Inferior parietal cortex (tissue), 1 donor: ENCODE data around the gene FBXW4.
"Not testable (repeated sequence)": the region's sequence is repeated elsewhere in the genome, so short reads cannot be mapped to it uniquely, and the experiment has no call there.

ENCODE experiments used
- DNase-seq: peaks from one replicate; pipeline ENCODE4 v3.0.0-alpha.2; 2016; ENCODE audit errors: extremely low spot score

FBXW4 gene

DNA sequence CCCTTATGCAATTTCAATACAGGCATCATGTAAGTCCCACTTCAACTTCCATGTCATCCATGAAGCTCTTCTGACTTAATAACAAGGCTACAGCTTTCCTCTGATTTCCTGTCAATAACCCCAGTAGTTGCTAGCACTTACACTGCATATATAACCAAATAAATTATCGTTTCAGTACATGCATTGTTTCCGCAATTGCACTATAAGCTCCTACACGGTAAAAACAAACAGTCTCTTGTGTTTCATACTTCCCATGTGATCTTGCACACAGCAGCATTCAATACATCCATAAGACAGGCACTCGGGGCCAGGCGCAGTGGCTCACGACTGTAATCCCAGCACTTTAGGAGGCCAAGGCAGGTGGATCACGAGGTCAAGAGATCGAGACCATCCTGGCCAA is 41.4 kb downstream of the FBXW4 start:
- no peak for DNase-seq

DNA sequence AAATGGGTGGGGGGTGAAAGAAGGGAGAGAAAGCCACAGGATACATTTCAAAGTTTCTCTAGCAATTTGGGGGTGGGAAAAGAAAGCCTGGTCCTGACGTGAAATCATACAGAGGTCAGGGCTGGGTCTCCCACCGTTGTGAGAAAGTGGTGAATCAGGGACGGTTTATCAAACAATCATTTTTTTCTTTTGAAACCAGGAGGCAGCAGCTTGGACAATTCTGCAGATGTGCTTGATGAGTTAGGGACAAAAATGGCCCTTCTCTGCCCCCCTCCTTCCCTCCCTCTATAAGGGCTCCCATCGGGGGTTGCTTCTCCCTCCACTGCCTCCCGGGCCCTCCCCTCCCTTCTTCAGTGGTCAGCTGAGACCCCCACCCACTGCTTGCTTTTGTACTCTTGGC is 43.6 kb downstream of the FBXW4 start:
- DNase-seq = no peak

DNA sequence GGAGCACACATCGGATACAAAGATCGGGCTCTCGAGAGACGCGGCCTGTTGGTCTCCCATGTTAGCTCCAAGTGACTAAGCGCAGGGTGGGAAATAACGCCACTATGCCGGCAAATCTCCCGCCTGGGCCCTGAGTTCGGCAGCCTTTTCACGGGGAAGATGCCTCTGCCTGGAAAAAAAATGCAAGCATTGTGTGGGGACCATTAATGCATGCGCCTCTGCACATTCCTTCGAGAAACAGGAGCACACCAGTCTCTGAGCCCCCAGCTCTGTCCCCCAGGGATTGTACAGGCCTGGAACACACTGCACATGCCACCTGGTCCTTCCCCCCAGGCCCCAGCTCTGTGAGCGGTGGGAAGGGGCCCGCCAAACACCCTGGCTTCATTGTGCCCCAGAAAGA is 44.1 kb downstream of the FBXW4 start:
- no peak for DNase-seq

DNA sequence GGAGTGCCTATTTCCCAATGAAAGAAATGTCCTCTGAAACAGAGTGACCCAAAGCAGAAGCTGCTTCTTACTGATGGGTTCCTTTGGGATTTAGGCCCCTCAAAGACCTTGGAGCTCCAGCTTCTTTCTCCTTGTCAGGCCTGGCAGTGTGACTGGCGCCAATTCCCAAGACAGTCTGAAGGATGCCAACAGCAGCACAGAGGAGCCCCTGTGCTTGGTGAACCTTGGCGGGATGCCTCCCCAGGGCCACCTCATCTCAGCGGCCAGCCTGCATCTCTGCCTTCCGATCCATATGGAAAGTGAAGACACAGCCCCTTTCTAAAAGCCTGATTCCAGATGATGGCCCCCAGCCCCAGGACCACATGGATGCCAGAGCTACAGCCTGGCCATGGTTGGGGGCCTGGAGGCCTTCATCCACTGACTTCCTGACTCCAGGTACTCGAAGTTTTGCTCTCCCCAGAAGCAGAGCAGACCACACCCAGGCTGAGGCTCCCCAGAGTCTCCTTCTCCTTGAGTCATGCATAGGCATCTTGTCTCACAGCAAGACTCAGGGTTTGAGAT is 45.4 kb downstream of the FBXW4 start:
- DNase-seq = no peak

DNA sequence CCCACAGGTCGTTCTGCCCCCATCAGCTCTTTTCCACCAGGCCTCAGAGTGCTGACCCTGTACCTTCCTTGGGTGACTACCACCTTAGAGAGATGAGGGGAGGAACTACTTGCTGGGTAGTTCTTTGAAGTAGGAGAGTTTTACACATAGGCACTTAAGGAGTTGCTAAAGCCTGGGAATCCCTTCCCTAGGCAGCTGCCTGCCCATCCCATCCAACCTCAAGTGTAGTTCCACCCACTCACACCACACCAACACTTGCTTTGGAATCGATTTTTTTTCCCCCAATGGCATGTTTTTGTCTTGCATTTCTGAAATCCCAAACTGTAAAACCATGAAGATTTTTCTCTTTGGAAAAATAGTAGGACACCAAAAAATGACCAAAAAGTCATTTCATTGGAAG is 47.7 kb downstream of the FBXW4 start:
- DNase-seq = no peak

DNA sequence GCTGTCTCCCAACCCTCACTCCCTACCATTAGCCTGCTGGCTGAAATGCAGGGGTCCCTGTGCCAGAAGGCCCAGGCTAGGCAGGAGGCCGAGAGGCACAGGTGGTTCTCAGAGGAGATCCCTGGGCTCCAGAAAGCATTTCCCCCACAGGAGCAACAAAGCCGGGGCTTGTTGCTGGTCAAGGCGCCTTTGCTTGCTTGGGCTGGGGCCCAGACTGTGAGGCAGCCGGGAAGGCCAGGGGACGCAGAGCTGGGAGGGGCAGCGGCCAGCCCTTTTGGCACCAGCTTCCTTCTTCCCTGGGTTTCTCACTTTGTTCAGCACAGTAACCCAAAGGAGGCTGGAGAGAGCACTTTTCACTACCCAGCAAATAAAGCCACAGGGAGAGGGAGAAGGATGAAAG is 48.6 kb downstream of the FBXW4 start:
- DNase-seq = peak; percentile 23

DNA sequence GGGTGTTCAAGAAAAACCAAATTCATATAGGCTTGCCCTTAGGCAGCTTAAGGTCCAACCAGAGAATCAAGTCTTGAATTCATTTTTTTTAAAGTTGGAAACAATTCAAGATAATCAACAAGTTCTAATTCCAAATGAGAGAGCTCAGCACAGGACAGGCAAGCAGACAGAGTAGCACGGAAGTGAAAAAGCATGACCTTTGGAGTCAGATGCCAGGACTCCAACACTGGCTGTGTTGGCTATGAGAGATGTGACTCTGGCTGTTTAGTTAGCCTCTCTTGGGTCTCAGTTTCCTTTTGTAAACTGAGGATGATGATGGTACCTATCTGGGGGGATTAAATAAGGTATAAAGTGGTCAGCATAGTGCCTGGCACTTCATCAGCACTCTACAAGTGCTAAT is 49.3 kb downstream of the FBXW4 start:
- DNase-seq = no peak

DNA sequence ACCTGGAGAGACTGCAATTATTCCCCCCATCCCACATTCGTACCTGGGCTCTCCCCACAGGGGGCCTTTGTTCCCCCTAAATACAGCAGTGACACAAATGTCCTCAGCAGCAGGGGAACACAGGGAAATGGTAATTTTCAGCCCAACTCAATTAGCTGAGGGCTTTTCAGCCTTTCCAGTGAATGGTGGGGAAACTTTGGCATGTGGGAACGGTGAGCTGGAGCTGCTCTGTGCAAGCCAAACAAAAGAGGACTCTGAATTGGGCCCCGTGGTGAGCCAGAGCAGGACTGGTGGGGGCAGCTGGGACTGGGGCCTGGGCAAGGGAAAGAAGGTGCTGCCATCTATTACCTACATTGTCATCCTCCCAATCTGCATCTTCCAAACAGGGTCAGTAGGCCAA is 51.0 kb downstream of the FBXW4 start:
- no peak for DNase-seq

DNA sequence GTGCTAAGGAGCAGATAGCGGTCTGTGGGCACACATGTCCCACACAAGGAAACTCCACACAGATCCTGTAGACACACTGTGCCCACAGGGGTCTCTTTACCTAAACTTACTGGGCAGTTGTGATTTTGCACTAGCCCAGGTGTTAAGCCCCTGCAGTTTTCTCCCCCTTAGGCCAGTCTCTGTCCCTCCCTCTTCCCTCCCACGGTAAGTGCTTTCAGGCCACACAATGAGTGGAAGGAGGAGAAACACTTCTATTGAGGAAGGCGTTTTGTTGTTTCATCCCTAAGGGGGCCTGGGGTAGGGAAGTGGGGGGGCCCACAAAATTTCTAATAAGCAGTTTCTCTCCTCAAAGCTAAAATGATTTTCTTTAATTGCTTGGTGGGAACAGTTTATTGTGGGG is 51.4 kb downstream of the FBXW4 start:
- no peak for DNase-seq

DNA sequence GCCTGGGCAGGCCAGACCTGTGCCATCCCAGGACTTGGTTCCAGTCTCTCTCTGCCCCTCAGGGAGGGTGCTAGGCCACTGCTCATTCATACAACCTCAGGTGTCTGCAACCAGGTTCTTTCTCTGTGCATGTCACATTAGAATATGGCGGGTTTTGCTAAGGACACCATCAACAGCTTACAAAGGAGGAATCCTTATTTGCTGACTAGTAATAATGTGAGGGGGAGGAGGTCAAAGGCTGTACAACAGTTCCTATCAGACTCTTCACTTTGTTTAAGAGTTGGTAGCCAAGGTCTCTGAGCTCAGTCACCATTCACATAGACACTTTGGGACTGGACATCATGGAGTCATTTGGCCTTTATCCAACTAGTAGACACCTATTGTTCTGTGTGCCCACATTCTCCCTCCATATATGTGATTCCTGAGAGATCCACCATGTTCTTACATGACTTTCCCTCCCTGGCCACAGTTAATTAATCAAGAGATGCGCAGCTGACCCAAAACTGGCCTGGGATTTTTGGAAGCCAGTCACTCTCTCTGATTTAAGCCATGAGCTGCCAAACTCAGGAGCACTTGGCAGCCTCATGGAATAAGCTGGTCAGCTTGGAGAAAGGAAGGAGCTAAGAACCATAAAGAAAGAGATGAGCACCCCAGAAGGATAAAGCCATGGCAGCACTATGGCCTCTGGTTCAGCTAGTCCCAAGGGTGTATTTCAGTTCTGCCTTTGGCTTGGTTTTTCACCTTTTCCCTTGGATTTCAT is 55.6 kb downstream of the FBXW4 start:
- DNase-seq = no peak

DNA sequence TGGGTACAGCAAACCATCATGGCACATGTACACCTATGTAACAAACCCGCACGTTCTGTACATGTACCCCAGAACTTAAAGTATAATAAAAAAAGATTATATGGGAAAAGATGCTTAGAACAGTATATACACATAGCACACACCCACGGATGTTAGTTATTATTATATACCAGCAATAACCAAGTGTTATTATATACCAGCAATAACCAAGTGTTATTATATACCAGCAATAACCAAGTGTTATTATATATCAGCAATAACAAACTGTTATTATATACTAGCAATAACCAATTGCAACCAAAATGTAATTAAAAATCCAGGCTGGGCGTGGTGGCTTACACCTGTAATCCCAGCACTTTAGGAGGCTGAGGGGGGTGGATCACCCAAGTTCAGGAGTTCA is 61.5 kb downstream of the FBXW4 start:
- not testable (repeated sequence) for DNase-seq

DNA sequence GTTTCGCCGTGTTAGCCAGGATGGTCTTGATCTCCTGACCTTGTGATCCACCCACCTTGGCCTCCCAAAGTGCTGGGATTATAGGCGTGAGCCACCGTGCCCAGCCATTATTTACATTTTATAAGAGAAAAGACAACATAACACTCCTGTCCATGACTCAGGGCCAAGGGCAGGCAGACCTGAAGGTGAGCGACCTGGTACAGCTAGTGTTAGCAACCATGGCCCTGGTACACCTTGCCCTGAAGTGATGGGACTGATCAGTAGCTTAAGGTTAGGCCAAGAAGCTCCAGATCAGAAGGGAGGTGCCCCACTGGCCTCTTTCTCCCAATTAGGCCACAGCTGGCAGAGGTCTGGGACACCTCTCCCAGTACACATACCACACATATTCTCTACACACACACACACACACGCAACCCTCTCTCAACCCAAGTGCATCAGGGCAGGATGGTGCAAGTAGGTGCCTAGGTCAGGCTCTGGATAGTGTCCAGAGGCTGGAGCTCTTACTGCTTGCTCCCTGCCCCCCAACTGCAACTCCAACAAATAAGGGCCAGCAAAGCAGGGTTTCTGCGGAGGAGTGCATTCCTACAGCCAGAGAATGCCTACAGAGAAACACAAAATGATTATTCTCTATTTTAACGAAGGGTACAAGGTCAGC is 63.0 kb downstream of the FBXW4 start:
- DNase-seq = no peak

DNA sequence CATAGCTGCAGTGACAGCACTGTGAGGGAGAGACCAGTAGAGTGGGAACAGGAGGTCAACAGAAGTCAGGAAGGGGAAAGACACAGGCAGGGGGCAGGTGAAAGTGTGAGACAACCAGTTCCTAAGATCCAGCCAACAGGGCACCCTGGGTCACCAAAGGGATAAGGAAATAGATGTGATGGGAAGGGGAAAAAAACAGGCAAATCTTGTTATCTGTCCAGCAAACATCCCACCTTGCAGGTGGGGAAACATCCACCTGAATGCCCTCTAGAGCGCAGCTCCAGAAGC is 64.4 kb downstream of the FBXW4 start:
- DNase-seq = no peak

DNA sequence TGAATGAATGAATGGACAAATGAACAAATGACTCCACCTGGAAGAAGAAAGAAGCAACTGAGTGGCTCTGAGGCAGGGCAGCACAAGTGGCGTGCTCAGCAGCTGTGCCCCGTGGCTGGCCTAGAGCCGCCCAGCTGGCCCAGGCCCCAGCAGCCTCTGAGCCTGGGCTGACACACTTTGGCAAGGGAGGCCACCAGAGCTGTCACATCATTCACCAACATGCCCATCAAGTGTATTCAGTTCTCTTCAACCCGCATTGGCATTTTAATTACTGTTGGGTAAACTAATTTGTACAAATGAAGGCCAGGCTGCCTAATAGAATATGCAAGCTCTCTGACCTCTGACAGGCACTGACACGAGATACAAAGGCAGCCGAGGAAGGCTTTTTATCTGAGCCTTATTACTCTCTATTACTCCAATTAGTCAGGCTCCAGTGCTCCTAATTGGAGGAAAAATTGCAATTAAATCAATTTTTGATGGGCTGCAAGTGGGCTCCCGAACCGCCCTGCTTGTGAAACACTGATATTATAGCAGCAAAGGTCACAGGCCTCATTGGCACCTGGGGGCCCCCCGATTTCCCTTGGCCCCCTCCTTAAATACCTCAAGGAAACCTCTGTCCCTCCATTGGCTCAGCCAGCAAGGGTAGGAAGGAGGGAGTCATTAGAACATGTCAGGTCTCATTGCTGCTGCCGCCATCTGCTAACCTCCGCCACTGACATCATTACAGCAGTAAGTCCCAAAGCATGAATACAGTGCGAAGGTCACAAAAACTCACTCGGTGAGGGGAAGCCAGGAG is 64.9 kb downstream of the FBXW4 start:
- DNase-seq = peak; percentile 38

DNA sequence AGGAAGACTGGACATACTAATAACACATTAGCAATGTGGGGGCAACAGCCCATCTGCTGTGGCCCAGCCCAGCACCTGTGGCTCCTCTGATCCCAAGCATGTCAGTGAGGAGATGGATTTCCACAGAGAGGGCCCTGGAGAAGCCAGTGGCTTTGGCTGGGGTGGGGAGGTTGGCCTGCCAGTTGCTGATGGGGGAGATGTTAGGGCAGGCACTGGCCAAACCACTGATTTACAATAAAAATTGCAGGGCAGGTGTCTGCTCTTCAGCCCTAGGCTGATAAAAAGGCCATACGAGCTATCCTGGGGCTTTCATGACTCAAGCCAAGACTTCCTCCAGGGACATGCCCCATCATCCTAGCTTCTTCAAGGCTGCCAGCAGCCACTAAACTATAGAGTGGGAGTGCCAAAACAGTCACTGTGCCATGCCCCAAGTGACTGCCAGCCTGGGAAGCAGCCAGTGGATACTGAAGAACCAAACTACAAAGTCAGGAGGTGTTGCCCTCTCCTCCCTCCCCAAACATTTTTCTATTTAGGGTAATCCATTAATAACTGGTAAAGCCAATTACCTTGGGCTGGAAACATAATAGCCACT is 69.1 kb downstream of the FBXW4 start:
- DNase-seq = no peak

DNA sequence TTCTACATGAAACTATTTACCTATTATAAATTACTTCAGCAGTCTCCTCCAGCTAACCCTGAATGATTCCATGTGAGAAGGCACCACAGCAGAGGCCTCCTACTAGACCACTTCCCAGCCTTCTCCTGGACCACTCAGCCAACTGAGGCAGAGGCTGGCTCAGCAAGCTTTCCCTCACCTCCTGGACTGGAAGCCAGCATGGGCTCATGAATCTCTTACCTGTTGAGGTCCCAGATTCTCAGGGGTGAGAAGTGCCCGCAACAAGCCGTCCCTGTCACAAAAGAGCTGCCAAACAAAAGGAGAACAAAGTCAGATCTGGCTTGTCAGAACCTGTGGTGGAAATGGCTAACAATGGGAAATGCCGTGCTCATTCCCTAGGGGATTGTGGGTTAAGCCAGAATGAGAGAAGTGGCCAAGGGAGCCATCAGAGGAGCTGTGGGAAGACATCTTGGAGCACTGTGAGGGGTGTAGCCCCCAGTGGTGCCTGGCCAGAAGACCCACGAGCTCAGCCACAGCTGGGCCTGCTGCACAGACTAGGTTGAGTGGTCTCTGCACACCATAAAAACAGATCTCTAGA is 70.4 kb downstream of the FBXW4 start:
- DNase-seq = no peak

DNA sequence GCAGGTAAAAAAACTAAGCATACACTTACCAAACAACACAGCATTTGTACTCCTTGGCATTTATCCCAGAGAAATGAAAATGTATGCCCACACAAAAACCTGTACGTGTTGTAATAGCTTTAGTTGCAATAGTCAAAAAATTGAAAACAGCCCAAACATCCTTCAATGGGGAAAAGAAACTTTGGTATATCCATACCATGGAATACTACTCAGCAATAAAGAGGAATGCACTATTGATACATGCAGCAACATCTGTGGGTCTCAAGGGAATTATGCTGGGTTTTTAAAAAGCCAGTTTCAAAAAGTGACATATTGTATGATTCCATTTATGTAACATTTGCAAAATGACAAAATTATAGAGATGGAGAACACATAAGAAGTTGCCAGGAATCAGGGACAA is 71.4 kb downstream of the FBXW4 start:
- DNase-seq = no peak

DNA sequence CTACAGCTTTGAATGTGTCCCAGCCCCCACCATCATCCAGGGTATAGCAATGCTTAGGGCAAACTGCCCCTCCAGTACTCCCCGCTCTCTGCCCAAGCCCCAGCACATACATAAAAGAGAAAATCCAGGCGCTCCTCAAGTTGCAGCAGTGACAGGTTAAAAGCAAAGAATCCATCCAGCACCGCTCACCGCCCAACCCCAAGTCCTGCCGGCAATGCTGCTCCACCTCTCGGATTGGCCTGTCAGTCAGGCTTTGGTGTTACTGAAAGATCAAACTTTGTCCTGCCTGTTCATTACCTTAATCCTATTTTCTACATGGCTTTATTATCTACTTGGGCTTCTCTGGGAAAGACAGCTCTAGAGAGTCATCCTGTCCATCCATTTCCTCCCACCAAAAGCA is 75.0 kb downstream of the FBXW4 start:
- no peak for DNase-seq

DNA sequence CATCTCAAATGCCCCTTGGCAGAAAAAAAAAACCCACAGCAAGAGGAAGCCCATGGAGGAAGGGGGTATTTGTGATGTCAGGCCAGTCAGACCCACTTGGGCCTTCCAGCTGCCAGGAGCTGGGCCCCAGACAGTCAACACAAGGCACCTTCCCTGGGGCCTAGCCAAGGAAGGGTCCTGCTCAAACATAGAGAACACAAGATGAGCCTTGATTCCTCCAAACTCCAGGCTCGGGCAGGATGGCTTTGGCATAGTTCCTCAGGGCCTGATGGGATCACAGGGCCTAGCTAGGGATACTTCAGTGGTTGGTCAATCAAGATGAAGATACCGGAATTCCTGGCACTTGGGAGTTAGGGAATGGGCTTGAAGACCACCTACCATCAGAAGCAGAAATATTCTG is 76.1 kb downstream of the FBXW4 start:
- no peak for DNase-seq

DNA sequence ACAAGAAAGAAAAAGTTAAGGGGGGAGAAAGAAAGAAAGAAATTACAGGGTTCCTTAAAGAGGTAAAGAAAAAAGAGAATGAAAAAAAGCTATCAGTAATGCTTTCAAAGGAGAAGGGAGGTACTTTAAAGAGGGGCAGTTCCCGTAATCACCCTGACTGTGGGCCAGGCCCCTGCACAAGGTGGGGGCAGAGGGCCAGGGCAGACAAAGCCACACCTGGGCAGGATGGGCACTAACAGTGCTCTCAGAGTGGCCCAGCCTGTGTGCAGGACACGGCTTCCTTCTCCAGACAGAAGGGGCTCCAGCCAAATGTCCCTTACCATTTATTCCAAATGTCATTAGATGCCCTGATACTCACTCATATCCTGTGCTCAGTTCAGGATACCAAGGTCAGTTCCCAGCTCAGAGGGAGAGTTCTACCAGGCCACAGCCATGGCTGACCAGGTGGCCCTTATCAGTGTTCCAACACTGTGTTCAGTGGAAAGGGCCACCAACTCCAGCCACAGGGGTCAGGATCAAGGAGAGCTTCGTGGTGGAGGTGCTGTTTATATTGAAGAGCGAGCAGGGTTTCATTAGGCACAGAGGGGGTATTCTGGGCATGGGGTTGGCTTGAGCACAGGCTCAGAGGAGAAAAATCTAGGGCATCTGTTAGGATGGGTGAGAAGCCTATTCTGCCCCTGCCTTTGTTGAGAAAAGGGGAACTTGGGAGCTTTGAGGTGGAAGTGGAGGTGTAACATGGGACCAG is 77.0 kb downstream of the FBXW4 start:
- DNase-seq = no peak

DNA sequence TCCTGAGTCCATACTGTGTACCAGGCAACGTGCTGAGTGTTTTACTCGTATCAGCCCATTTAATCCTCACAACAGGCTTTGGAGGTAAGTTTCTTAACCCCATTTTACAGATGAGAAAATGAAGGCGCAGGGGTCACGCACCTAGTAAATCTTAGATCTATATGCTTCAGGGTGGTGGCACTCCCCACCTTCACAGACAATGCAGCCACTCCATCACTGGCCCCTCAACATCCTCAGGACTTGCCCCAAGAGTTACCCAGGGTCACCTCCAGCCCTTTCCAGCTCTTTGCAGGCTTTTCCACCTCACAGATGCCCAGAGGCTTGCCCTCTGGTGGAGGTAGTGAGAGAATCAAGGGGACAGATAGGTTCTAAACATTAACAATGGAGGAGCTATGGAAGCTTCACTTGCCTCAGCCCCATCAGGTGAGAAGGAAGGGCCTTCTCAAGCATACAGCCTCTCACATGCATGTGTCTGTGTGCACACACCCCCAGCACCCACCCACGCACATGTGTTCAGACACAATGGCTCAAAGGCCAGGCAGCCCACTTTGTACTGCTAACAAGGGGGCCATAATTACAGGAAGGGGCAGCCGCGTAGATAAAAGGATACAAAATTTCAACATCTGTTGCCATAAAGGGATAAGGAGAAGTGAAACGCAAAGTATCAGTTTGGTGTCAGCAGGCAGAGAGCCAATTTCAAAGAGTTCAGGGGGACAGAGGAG is 77.7 kb downstream of the FBXW4 start:
- no peak for DNase-seq
